ENCODE data around the gene ARHGAP25.
A peak's percentile ranks its signal among the peaks of the same experiment; 100 is the strongest.

ARHGAP25 gene

GRCh38 chr2:68822207-68822872 is 87.7 kb downstream of the ARHGAP25 start:
- DNase-seq (ENCODE audit: low read depth in 2 of 2) = no peak

GRCh38 chr2:68824831-68825230 is 90.2 kb downstream of the ARHGAP25 start:
- H3K4me3 ChIP-seq (replicated peaks in 1 of 2; ENCODE audit: low read depth in 2 of 2, low read length in 2 of 2) = no peak overlapping the region
- peak; percentile 69 to 81 for DNase-seq (ENCODE audit: low read depth in 2 of 2)
- TF ChIP-seq CTCF (IDR thresholded peaks at IDR 0.05; ENCODE audit: low read depth, low read length) = no peak

More at GRCh38 chr2:68822207-68822872, 87.7 kb downstream of the ARHGAP25 start:
- no peak overlapping the region for H3K4me3 ChIP-seq (replicated peaks in 1 of 2; ENCODE audit: low read depth in 2 of 2, low read length in 2 of 2)
- TF ChIP-seq CTCF (IDR thresholded peaks at IDR 0.05; ENCODE audit: low read depth, low read length) = no peak

GRCh38 chr2:68825866-68826265 is 91.3 kb downstream of the ARHGAP25 start:
- no peak for DNase-seq (ENCODE audit: low read depth in 2 of 2)
- no peak overlapping the region for H3K4me3 ChIP-seq (replicated peaks in 1 of 2; ENCODE audit: low read depth in 2 of 2, low read length in 2 of 2)
- no peak for TF ChIP-seq CTCF (IDR thresholded peaks at IDR 0.05; ENCODE audit: low read depth, low read length)

GRCh38 chr2:68827666-68828065 is 93.1 kb downstream of the ARHGAP25 start:
- no peak for TF ChIP-seq CTCF (IDR thresholded peaks at IDR 0.05; ENCODE audit: low read depth, low read length)
- H3K4me3 ChIP-seq (replicated peaks in 1 of 2; ENCODE audit: low read depth in 2 of 2, low read length in 2 of 2) = no peak overlapping the region
- DNase-seq (ENCODE audit: low read depth in 2 of 2) = no peak

- H3K4me3 ChIP-seq (replicated peaks in 1 of 2; ENCODE audit: low read depth in 2 of 2, low read length in 2 of 2) = no peak overlapping the region
- peak; percentile 96 to 99 for DNase-seq (ENCODE audit: low read depth in 2 of 2)
- TF ChIP-seq CTCF (IDR thresholded peaks at IDR 0.05; ENCODE audit: low read depth, low read length) = no peak
Measured at GRCh38 chr2:68828887-68829708, 94.5 kb downstream of the ARHGAP25 start.

- no peak for DNase-seq (ENCODE audit: low read depth in 2 of 2)
- no peak overlapping the region for H3K4me3 ChIP-seq (replicated peaks in 1 of 2; ENCODE audit: low read depth in 2 of 2, low read length in 2 of 2)
- TF ChIP-seq CTCF (IDR thresholded peaks at IDR 0.05; ENCODE audit: low read depth, low read length) = no peak
Measured at GRCh38 chr2:68829749-68830148, 95.1 kb downstream of the ARHGAP25 start.
